ENCODE measurements around the gene BMERB1. TPM values are rescaled to one million over a fixed set of nuclear protein-coding genes. Genes with fewer than 3 reads are reported as not detected.
"Not testable (repeated sequence)": the region's sequence is repeated elsewhere in the genome, so short reads cannot be mapped to it uniquely, and the experiment has no call there.

The BMERB1 gene
- total RNA-seq, 2 donors from 2014 or later, result 1.8 to 3.0 TPM

DNA sequence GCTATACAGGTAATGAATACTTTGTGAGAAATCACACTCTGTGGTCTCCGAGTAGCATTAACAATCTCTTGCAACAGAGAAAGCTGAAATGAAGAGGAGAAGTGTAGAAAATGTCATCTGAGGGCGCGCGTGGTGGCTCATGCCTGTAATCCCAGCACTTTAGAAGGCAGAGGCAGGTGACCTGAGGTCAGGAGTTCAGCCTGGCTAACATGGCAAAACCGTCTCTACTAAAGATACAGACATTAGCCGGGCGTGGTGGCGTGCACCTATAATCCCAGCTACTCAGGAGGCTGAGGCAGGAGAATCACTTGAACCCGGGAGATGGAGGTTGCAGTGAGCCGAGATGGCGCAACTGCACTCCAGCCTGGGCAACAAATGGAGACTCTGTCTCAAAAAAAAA is 20.5 kb downstream of the BMERB1 start:
- ATAC-seq; H3K9me3 ChIP-seq (ENCODE audit: control insufficient read depth, low read length, poor library complexity, severe bottlenecking); DNase-seq; H3K27ac Mint-ChIP-seq; H3K4me3 Mint-ChIP-seq; H3K36me3 Mint-ChIP-seq (ENCODE audit: low read depth); H3K4me1 Mint-ChIP-seq: not testable (repeated sequence)
- peaks cover 23% of the 10 kb centered on the region for H3K27me3 Mint-ChIP-seq

DNA sequence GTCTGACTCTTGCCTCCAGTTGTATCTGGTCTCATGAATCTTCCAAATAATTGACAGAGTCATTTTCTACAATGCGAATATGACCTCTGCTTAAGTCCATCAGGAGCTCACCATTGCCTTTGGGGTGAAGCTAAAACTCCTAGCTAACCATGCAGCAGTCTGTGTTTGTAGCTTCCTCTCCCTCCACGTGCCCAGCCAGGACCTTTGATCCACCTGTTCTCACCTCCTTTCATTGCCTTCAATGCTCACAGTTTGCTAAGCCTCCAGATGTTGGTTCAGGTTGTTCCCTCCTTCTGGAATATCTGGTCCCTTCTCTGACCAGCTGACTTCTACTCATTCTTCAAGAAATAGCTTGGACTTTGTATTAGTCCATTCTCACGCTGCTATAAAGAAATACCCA is 23.0 kb downstream of the BMERB1 start:
- H3K4me1 Mint-ChIP-seq, result peaks cover 2% of the 10 kb centered on the region

DNA sequence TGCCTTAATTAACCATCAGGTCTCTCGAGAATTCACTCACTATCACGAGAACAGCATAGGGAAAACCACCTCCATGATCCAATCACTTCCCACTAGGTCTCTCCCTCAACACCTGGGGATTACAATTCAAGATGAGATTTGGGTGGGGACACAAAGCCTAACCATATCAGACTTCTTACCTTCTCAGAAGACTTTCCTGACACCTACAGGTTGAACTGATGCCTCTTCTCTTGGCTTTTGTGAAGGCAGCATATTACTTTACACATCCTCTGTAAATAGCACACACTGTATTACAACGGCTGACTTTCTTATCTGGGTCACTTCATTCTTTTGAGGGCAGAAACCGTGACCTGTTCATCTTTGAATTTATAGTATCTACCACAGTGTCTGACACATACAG is 23.6 kb downstream of the BMERB1 start:
- no peak for ATAC-seq
- no peaks in the 10 kb centered on the region for H3K9me3 ChIP-seq (ENCODE audit: control insufficient read depth, low read length, poor library complexity, severe bottlenecking)

More for the DNA sequence above, 23.0 kb downstream of the BMERB1 start:
- no peak overlapping the region for H3K27ac Mint-ChIP-seq
- ATAC-seq (no peak), DNase-seq (no peak)
- no peaks in the 10 kb centered on the region for H3K36me3 Mint-ChIP-seq (ENCODE audit: low read depth)
- no peak overlapping the region for H3K4me3 Mint-ChIP-seq
- H3K9me3 ChIP-seq (ENCODE audit: control insufficient read depth, low read length, poor library complexity, severe bottlenecking), result no peaks in the 10 kb centered on the region
- peaks cover 26% of the 10 kb centered on the region for H3K27me3 Mint-ChIP-seq

DNA sequence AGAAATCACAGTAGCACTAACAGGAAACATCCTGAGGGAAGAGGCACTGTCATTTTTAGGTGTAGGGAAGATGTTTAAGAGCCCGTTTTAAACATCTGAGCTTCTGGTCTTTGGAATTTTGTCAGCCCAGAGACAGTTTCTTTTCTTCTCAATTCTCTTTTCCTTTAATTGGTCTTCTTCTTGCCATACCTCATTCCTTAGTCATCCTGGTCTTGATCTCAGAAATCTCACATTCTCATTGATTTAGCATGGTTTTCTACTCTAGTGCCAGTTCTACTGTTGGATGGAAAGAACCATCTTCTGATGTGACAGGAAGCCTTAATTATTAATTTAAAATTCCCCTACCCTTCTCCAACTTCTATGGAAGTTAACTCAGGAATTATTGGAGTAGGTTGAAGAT is 25.4 kb downstream of the BMERB1 start:
- Mint-ChIP-seq H3K4me3 (no peak overlapping the region), H3K27ac (no peak overlapping the region), H3K36me3 (ENCODE audit: low read depth) (no peaks in the 10 kb centered on the region), H3K4me1 (peaks cover under 1% of the 10 kb centered on the region), H3K27me3 (peaks cover 26% of the 10 kb centered on the region)
- DNase-seq (no peak), ATAC-seq (no peak)
- no peaks in the 10 kb centered on the region for H3K9me3 ChIP-seq (ENCODE audit: control insufficient read depth, low read length, poor library complexity, severe bottlenecking)

More for the DNA sequence above, 23.6 kb downstream of the BMERB1 start:
- Mint-ChIP-seq H3K27me3 (peaks cover 26% of the 10 kb centered on the region), H3K27ac (no peak overlapping the region), H3K4me1 (peaks cover 2% of the 10 kb centered on the region), H3K36me3 (ENCODE audit: low read depth) (no peaks in the 10 kb centered on the region), H3K4me3 (no peak overlapping the region)
- no peak for DNase-seq

DNA sequence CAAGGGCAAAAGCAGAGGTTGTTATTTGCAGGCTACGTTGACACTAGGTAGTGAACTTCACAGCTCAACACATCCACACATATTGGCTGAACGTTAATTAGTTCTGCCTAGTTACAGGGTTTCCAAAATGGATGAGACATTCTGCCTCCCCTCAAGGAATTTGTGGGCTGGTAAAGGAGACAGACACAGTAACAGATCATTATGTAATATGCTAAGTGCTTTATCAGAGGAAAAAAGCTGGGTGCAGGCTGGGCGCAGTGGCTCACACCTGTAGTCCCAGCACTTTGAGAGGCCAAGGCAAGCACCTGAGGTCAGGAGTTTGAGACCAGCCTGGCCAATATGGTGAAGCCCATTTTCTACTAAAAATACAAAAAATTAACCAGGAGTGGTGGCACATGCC is 26.2 kb downstream of the BMERB1 start:
- H3K4me3 Mint-ChIP-seq, result no peak overlapping the region
- no peak for ATAC-seq

DNA sequence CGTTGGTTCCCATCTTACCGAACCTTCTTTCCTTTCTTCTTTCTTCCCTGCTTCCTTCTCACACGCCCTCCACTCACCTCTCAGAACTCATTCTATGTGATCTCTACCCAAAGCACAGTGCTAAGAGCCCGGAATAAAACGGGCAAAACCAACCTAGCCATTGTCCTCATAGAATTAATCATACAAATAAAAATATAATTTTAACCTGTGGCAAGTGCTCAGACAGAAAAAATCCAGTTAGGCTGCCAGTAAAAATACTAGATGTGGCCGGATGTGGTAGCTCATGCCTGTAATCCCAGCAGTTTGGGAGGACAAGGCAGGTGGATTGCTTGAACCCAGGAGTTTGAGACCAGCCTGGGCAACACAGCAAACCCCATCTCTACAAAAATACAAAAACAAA is 27.0 kb downstream of the BMERB1 start:
- no peak overlapping the region for H3K4me3 Mint-ChIP-seq
- no peak overlapping the region for H3K27ac Mint-ChIP-seq
- H3K9me3 ChIP-seq (ENCODE audit: control insufficient read depth, low read length, poor library complexity, severe bottlenecking), result no peaks in the 10 kb centered on the region
- DNase-seq (no peak), ATAC-seq (no peak)
- no peaks in the 10 kb centered on the region for H3K4me1 Mint-ChIP-seq
- no peaks in the 10 kb centered on the region for H3K36me3 Mint-ChIP-seq (ENCODE audit: low read depth)
- H3K27me3 Mint-ChIP-seq, result peaks cover 26% of the 10 kb centered on the region

More for the DNA sequence above, 26.2 kb downstream of the BMERB1 start:
- Mint-ChIP-seq H3K27me3 (peaks cover 26% of the 10 kb centered on the region), H3K36me3 (ENCODE audit: low read depth) (no peaks in the 10 kb centered on the region), H3K4me1 (no peaks in the 10 kb centered on the region), H3K27ac (no peak overlapping the region)
- H3K9me3 ChIP-seq (ENCODE audit: control insufficient read depth, low read length, poor library complexity, severe bottlenecking), result no peaks in the 10 kb centered on the region
- DNase-seq, result no peak

DNA sequence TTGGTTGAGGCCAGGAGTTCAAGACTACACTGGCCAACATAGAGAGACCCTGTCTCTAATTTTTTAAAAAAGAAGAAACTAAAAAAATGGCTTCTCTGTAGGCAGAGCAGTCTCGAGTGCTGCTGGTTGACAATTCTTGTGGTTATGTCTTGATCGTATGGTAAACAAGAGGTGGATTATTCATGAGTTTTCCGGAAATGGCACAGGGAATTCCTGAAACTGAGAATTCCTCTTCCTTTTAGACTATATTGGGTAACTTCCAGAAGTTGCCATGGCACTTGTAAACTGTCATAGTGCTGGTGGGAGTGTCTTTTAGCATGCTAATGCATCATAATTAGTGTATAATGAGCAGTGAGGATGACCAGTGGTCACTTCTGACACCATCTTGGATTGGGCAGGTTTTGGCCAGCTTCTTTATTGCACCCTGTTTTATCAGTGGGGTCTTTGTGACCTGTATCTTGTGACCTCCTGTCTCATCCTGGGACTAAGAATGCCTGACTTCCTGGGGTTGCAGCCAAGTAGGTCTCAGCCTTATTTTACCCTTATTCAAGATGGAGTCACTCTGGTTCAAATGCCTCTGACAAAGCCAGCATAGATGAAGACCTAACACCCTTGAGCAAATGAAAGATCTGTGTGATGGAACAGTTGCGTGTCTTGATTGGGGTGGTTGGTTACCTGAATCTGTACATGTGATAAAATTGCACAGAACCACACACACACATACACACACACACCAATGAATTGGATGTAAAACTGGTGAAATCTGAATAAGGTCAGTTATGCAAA is 30.2 kb downstream of the BMERB1 start:
- peaks cover 6% of the 10 kb centered on the region for H3K27me3 Mint-ChIP-seq
- H3K4me3 Mint-ChIP-seq, result no peak overlapping the region
- no peaks in the 10 kb centered on the region for H3K4me1 Mint-ChIP-seq
- H3K9me3 ChIP-seq (ENCODE audit: control insufficient read depth, low read length, poor library complexity, severe bottlenecking), result no peaks in the 10 kb centered on the region
- H3K36me3 Mint-ChIP-seq (ENCODE audit: low read depth), result no peaks in the 10 kb centered on the region
- DNase-seq (no peak), ATAC-seq (no peak)
- no peak overlapping the region for H3K27ac Mint-ChIP-seq

DNA sequence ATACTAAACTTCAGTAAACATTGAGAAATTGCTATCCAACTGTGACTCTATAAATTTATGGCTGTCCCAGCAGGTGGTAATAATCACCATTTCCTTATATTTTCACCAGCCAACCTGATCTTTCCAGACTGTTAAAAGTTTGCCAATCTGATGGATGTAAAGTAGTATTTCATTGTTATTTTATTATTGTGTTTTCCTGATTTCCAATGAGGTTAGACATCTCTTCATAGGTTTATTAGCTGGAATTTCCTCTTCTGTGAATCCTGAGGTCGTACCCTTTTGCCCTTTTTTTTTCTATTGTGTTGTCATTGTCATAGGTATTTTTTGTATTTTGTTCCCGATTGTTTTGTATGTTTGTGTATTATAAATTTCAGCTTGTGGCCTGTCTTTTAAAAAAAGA is 31.7 kb downstream of the BMERB1 start:
- Mint-ChIP-seq H3K27me3 (no peaks in the 10 kb centered on the region), H3K36me3 (ENCODE audit: low read depth) (no peaks in the 10 kb centered on the region), H3K4me1 (no peaks in the 10 kb centered on the region), H3K27ac (no peak overlapping the region), H3K4me3 (no peak overlapping the region)
- no peak for ATAC-seq
- DNase-seq, result no peak
- H3K9me3 ChIP-seq (ENCODE audit: control insufficient read depth, low read length, poor library complexity, severe bottlenecking), result no peaks in the 10 kb centered on the region

DNA sequence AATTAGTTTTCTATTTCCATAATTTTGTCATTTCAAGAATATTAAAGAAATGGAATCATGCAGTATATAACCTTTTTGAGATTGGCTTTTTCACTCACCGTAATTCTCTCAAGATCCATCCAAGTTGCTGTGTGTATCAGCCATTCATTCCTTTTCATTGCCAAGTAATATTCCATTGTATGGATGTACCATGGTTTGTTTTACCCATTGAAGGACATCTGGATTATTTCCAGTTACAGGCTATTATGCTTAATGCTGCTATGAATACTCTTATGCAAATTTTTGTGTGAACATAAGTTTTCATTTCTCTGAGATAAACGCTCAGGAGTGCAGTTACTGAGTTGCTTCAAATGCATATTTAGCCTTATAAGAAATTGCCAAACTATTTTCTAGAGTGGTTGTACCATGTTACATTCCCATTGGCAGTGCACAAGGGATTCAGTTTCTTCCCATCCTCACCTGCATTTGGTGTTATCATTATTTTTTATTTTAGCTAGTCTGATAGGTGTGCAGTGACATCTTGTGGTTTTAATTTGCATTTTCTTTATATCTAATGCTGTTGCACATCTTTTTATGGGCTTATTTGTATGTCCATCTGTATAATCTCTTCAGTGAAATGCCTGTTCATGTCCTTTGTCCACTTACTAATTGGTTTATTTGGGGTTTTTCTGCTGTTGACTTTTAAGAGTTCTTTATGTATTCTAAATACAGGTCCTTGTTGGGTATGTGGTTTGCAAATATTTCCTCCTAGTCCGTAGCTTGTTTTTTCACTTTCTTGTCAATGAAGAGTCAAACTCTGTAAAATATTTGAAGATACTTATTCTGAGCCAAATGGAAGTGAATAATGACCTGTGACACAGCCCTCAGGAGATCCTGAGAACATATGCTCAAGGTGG is 32.7 kb downstream of the BMERB1 start:
- H3K27me3 Mint-ChIP-seq, result no peaks in the 10 kb centered on the region
- no peaks in the 10 kb centered on the region for H3K9me3 ChIP-seq (ENCODE audit: control insufficient read depth, low read length, poor library complexity, severe bottlenecking)
- H3K4me3 Mint-ChIP-seq, result no peak overlapping the region
- no peak overlapping the region for H3K27ac Mint-ChIP-seq
- H3K36me3 Mint-ChIP-seq (ENCODE audit: low read depth), result no peaks in the 10 kb centered on the region
- no peak for ATAC-seq
- DNase-seq, result no peak
- no peaks in the 10 kb centered on the region for H3K4me1 Mint-ChIP-seq

DNA sequence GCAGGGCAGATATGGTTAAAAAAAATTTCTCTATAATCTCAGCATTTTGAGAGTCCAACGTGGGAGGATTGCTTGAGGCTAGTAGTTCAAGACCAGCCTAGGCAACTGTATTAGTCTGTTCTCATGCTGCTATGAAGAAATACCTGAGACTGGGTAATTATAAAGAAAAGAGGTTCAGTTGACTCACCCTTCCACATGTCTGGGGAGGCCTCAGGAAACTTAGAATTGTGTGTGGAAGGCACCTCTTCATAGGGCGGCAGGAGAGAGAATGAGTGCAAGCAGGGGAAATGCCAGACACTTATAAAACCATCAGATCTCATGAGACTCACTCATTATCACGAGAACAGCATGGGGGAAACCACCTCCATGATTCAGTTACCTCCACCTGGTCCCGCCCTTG is 42.6 kb downstream of the BMERB1 start:
- not testable (repeated sequence) for H3K4me3 Mint-ChIP-seq; ATAC-seq; DNase-seq; H3K27ac Mint-ChIP-seq; H3K36me3 Mint-ChIP-seq (ENCODE audit: low read depth); H3K9me3 ChIP-seq (ENCODE audit: control insufficient read depth, low read length, poor library complexity, severe bottlenecking); H3K4me1 Mint-ChIP-seq
- peaks cover 12% of the 10 kb centered on the region for H3K27me3 Mint-ChIP-seq

DNA sequence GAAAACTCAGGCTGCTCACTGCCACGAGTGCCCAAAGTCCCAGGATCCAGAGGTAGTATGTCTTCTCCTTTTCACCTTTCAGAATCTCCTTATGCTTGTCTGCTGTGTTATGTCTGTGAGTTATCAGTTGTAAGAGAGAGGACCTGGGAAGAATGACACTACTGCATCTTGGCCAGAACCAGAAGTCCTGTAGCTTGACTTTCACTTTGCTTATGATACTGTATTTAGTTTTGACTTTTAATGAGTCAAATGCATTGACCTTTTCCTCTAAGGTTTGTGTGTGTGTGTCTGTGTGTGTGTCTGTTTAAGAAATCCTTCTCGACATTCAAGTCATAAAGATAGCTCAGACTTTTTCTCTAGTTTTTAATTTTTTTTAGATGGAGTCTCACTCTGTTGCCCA is 43.4 kb downstream of the BMERB1 start:
- H3K9me3 ChIP-seq (ENCODE audit: control insufficient read depth, low read length, poor library complexity, severe bottlenecking), result no peaks in the 10 kb centered on the region
- Mint-ChIP-seq H3K27me3 (peaks cover 8% of the 10 kb centered on the region), H3K4me3 (no peak overlapping the region), H3K4me1 (peaks cover 2% of the 10 kb centered on the region), H3K27ac (no peak overlapping the region), H3K36me3 (ENCODE audit: low read depth) (peaks cover 2% of the 10 kb centered on the region)
- DNase-seq, result no peak
- ATAC-seq, result no peak

DNA sequence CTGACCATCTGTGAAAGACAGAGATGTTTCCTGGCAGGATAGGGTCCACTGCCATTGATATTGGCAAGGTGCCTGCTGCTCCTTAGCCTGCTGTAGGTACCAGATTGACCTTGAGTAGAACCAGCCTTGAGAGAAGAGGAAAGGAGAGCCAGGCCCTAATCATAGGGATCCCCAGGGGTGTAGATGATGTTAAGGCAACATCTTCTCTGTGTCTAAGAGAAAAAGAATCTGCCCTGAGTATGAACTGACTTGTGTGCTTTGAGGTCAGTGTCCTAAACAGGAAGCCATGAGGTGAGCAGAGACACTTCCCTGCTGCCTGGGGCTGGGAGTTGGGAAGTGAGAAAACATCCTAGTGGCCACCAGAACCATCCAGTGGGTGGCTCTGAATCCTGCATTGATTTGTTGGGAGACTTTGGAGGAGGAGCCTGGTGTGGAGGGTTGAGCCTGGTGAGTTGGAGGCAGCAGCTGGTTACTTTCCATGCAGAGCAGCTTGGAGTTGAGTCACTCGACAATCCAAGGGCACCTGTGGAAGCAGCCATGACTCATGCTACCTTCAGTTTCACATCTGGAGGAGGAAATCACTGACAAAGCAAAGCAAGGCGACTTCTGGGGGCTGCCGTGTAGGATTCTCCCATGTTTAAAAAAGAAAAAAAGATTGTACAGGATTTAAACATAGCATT is 47.8 kb downstream of the BMERB1 start:
- DNase-seq, result no peak
- Mint-ChIP-seq H3K27me3 (no peaks in the 10 kb centered on the region), H3K36me3 (ENCODE audit: low read depth) (peaks cover 2% of the 10 kb centered on the region), H3K4me1 (peaks cover 2% of the 10 kb centered on the region), H3K4me3 (no peak overlapping the region), H3K27ac (no peak overlapping the region)
- no peaks in the 10 kb centered on the region for H3K9me3 ChIP-seq (ENCODE audit: control insufficient read depth, low read length, poor library complexity, severe bottlenecking)
- ATAC-seq, result no peak

DNA sequence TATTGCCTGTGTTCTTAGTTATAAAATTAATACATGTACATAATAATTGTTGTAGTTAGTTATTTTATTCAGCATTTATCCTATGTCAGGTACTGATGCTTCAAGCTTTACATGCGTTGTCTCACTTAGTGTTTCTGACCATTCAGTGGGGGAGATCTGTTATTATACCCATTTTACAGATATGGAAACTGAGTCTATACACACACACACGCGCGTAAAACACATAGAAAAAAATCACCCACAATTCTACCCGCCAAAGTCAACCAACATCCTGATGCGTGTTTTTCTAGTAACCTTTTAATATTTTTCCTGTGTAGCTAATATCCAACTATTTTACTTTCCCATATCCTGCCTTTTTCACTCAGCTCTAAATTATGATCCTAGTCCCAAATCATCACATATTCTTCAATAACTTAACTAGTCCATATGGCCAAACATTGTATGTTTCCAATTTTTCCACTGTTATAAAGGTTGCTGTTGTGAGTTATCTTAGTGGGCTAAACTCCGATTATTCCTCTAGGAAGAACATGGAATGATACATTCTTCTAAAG is 48.4 kb downstream of the BMERB1 start:
- Mint-ChIP-seq H3K4me3 (no peak overlapping the region), H3K36me3 (ENCODE audit: low read depth) (peaks cover 2% of the 10 kb centered on the region), H3K27ac (no peak overlapping the region), H3K27me3 (no peaks in the 10 kb centered on the region), H3K4me1 (peaks cover 2% of the 10 kb centered on the region)
- DNase-seq (no peak), ATAC-seq (no peak)
- no peaks in the 10 kb centered on the region for H3K9me3 ChIP-seq (ENCODE audit: control insufficient read depth, low read length, poor library complexity, severe bottlenecking)

All from T-helper 17 cell (primary cell).